ENCODE measurements around the gene TMEM121B.

Gene TMEM121B

DNA sequence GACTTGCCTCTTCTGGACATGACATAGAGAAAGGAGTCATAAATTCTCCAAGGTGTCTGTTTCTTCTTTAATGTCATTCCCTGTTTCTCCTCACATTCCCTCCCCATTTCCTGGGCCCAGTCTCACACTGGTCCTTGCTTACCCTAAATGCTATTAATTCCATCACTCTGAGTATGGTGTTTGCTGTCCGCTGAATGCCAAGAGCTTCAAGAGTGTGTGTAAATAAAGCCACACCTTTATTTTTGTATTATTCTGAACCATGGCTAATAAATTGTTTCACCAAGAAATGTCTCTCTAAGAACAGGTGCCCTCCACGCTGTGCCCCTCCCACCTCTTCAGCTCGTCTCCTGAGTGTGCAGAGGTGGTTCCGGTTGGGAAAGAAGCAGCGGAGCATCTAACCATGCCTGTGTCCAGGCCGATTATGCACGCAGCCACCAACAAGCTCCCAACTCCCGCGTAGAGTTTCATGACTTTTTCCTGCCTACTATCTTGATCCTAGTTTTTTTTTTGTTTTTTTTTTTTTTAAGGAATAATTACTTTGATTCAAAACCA, 8.6 kb downstream of the TMEM121B start:
- no peak for DNase-seq (ENCODE audit: low spot score)
- no peak for TF ChIP-seq CTCF (IDR thresholded peaks at IDR 0.05)

GRCh38 chr22:17110791-17111550, 10.2 kb downstream of the TMEM121B start:
- TF ChIP-seq CTCF (IDR thresholded peaks at IDR 0.05): no peak
- H3K4me3 ChIP-seq: no peak overlapping the region
- no peak overlapping the region for H3K27ac ChIP-seq
- no peak for DNase-seq (ENCODE audit: low spot score)

More for the DNA sequence above, 8.6 kb downstream of the TMEM121B start:
- Histone ChIP-seq H3K27ac (no peak overlapping the region), H3K4me3 (no peak overlapping the region)

DNA sequence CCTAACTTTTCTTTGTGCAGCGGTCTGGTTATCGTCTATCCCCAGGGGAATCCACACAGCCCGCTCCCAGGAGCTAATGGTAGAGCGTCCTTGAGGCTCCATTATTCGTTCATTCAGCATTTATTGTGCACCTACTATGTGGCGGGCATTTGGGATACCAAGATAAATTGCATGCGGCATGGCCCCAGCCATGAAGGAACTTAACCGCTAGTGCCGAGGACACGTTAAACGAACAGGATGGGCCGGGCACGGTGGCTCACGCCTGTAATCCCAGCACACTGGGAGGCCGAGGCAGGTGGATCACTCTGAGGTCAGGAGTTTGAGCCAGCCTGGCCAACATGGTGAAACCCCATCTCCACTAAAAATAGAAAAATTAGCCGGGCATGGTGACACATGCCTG, 11.2 kb downstream of the TMEM121B start:
- H3K27ac ChIP-seq: no peak overlapping the region
- TF ChIP-seq CTCF (IDR thresholded peaks at IDR 0.05): no peak
- no peak for DNase-seq (ENCODE audit: low spot score)

DNA sequence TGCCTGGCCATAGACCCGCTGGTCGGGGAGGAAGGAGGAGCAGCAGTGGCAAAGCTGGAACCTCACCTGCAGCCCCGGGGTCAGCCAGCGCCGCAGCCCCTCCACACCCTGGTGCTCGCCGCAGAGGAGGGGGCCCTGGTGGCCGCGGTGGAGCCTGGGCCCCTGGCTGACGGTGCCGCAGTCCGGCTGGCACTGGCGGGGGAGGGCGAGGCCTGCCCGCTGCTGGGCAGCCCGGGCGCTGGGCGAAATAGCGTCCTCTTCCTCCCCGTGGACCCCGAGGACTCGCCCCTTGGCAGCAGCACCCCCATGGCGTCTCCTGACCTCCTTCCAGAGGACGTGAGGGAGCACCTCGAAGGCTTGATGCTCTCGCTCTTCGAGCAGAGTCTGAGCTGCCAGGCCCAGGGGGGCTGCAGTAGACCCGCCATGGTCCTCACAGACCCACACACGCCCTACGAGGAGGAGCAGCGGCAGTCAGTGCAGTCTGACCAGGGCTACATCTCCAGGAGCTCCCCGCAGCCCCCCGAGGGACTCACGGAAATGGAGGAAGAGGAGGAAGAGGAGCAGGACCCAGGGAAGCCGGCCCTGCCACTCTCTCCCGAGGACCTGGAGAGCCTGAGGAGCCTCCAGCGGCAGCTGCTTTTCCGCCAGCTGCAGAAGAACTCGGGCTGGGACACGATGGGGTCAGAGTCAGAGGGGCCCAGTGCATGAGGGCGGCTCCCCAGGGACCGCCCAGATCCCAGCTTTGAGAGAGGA, 11.9 kb downstream of the TMEM121B start:
- H3K4me3 ChIP-seq: no peak overlapping the region
- no peak for TF ChIP-seq CTCF (IDR thresholded peaks at IDR 0.05)
- DNase-seq (ENCODE audit: low spot score): no peak
- H3K27ac ChIP-seq: no peak overlapping the region

More for the DNA sequence above, 11.2 kb downstream of the TMEM121B start:
- H3K4me3 ChIP-seq: no peak overlapping the region

- no peak for TF ChIP-seq CTCF (IDR thresholded peaks at IDR 0.05)
- Histone ChIP-seq H3K4me3 (no peak overlapping the region), H3K27ac (no peak overlapping the region)
- DNase-seq (ENCODE audit: low spot score): no peak
Observed at GRCh38 chr22:17108256-17109112, 12.7 kb downstream of the TMEM121B start.

- DNase-seq (ENCODE audit: low spot score): no peak
- Histone ChIP-seq H3K27ac (peak overlapping the region in 1 of 2 donors; percentile 50), H3K4me3 (no peak overlapping the region)
- no peak for TF ChIP-seq CTCF (IDR thresholded peaks at IDR 0.05)
Observed at GRCh38 chr22:17107547-17107810, 13.7 kb downstream of the TMEM121B start.
